NCI-H345 (cell line): Measurements from ENCODE around the gene CAB39L.
"Not testable (repeated sequence)": the region's sequence is repeated elsewhere in the genome, so short reads cannot be mapped to it uniquely, and the experiment has no call there.

ENCODE experiments used
- DNase-seq: peaks from one replicate; lab custom pipeline; 2025; lab: John Stamatoyannopoulos, UW

CAB39L gene

GRCh38 chr13:49308097-49308875, 135.6 kb downstream of the CAB39L start:
- no peak for DNase-seq

- DNase-seq, result no peak
Measured at GRCh38 chr13:49307365-49307764, 136.5 kb downstream of the CAB39L start.

- DNase-seq, result no peak
Measured at GRCh38 chr13:49305792-49306425, 138.0 kb downstream of the CAB39L start.

GRCh38 chr13:49304763-49305700, 138.8 kb downstream of the CAB39L start:
- no peak for DNase-seq

GRCh38 chr13:49304356-49304755, 139.5 kb downstream of the CAB39L start:
- no peak for DNase-seq

GRCh38 chr13:49303533-49304252, 140.2 kb downstream of the CAB39L start:
- no peak for DNase-seq

GRCh38 chr13:49302817-49303216, 141.0 kb downstream of the CAB39L start:
- DNase-seq, result no peak

- no peak for DNase-seq
Measured at GRCh38 chr13:49302222-49302621, 141.6 kb downstream of the CAB39L start.

- peak; percentile 26 for DNase-seq
Measured at GRCh38 chr13:49300739-49301589, 142.9 kb downstream of the CAB39L start.

GRCh38 chr13:49300276-49300675, 143.6 kb downstream of the CAB39L start:
- no peak for DNase-seq

- no peak for DNase-seq
Measured at GRCh38 chr13:49298903-49299605, 144.8 kb downstream of the CAB39L start.

- DNase-seq, result no peak
Measured at GRCh38 chr13:49298416-49298815, 145.4 kb downstream of the CAB39L start.

GRCh38 chr13:49297338-49297737, 146.5 kb downstream of the CAB39L start:
- DNase-seq, result no peak

GRCh38 chr13:49296659-49297058, 147.2 kb downstream of the CAB39L start:
- no peak for DNase-seq

- DNase-seq, result no peak
Measured at GRCh38 chr13:49295244-49295643, 148.6 kb downstream of the CAB39L start.

GRCh38 chr13:49294723-49295122, 149.1 kb downstream of the CAB39L start:
- not testable (repeated sequence) for DNase-seq

GRCh38 chr13:49292742-49293486, 150.9 kb downstream of the CAB39L start:
- DNase-seq, result peak; percentile 0

GRCh38 chr13:49288458-49288857, 155.4 kb downstream of the CAB39L start:
- no peak for DNase-seq

- DNase-seq, result no peak
Measured at GRCh38 chr13:49287995-49288394, 155.9 kb downstream of the CAB39L start.
